OCI-LY7 (cell line): Measurements from ENCODE around the gene CTCF. TPM values are rescaled to one million over a fixed set of nuclear protein-coding genes. Genes with fewer than 3 reads are reported as not detected.

Experiments used
- BruUV-seq: library from RNA; stranded (reverse); fragments of 400-500 nt; replicated peaks from 2 replicates; lab custom pipeline; 2021; lab: Mats Ljungman, UMichigan
- CTCF ChIA-PET: fragments of 300-600 bp; sonication (Branson Sonifier 250); formaldehyde crosslinking; loops from one replicate; lab custom pipeline; 2022; ENCODE audit warnings: antibody characterized with exemption; ENCODE audit not compliant: unreplicated experiment; lab: Charles Lee
- POLR2A ChIA-PET: fragments of 300-600 bp; sonication (Branson Sonifier 250); formaldehyde crosslinking; loops from one replicate; lab custom pipeline; 2022; ENCODE audit warnings: antibody characterized with exemption; lab: Charles Lee
- DNase-seq: peaks from one replicate; pipeline ENCODE4 v3.0.0-alpha.2; 2015; ENCODE audit warnings: low spot score
- H2AFZ ChIP-seq: fragments of 200-600 bp; sonication (generic), shearing (Covaris generic); 2 replicates; pipeline ENCODE4 v1.6.1; 2014; ENCODE audit warnings: mild to moderate bottlenecking, antibody characterized with exemption, low read length, moderate library complexity
- H3K27ac ChIP-seq: fragments of 200-600 bp; sonication (generic); 2 replicates; pipeline ENCODE4 v1.5.1; 2014; ENCODE audit warnings: mixed run types, low read depth, mild to moderate bottlenecking, moderate library complexity, low read length, inconsistent platforms; ENCODE audit not compliant: poor library complexity, severe bottlenecking
- H3K36me3 ChIP-seq: fragments of 200-600 bp; sonication (generic); 2 replicates; pipeline ENCODE4 v1.6.1; 2014; ENCODE audit warnings: mild to moderate bottlenecking, antibody characterized with exemption, low read length, moderate library complexity, mixed read lengths; ENCODE audit not compliant: insufficient read depth
- H3K4me1 ChIP-seq: fragments of 200-600 bp; sonication (generic); 2 replicates; pipeline ENCODE4 v1.5.1; 2014; ENCODE audit warnings: mild to moderate bottlenecking, low read length; ENCODE audit not compliant: insufficient read depth, poor library complexity, severe bottlenecking
- H3K4me2 ChIP-seq: fragments of 200-600 bp; sonication (generic); 2 replicates; pipeline ENCODE4 v1.6.1; 2014; ENCODE audit warnings: mild to moderate bottlenecking, low read length
- H3K4me3 ChIP-seq: fragments of 200-600 bp; sonication (generic); 2 replicates; pipeline ENCODE4 v1.5.1; 2014; ENCODE audit warnings: mild to moderate bottlenecking, low read depth, low read length; ENCODE audit not compliant: poor library complexity, severe bottlenecking
- H3K79me2 ChIP-seq: fragments of 200-600 bp; sonication (generic); 2 replicates; pipeline ENCODE4 v1.6.1; 2016; ENCODE audit warnings: low read depth, mild to moderate bottlenecking, low read length, moderate library complexity, mixed read lengths; ENCODE audit not compliant: insufficient read depth
- H3K9me2 ChIP-seq: fragments of 200-600 bp; sonication (generic); 2 replicates; pipeline ENCODE4 v1.6.1; 2016; ENCODE audit warnings: mild to moderate bottlenecking, low read length, mixed read lengths; ENCODE audit not compliant: insufficient read depth
- H3K9me3 ChIP-seq: fragments of 200-600 bp; sonication (generic); 2 replicates; pipeline ENCODE4 v1.6.1; 2014; ENCODE audit warnings: mild to moderate bottlenecking, mixed run types, low read length, mixed read lengths
- H4K20me1 ChIP-seq: fragments of 200-600 bp; sonication (generic); 2 replicates; pipeline ENCODE4 v1.6.1; 2014; ENCODE audit warnings: mild to moderate bottlenecking, antibody characterized with exemption, low read length, moderate library complexity, mixed read lengths; ENCODE audit not compliant: insufficient read depth
- EZH2phosphoT487 ChIP-seq: fragments of 200-600 bp; sonication (generic); IDR thresholded peaks from 2 replicates; pipeline ENCODE4 v1.6.1; 2018; ENCODE audit warnings: low read depth, borderline replicate concordance, mild to moderate bottlenecking, mixed run types, antibody characterized with exemption, low read length, moderate library complexity, mixed read lengths
- intact Hi-C: fragments of 100-400 bp; cut with micrococcal nuclease; formaldehyde crosslinking; loops from one replicate; pipeline ENCODE4 v1.10.0; 2022; ENCODE audit not compliant: unreplicated experiment
- total RNA-seq, 2 experiments: library from RNA; depleted of rRNA in 1 of 2; stranded (reverse); fragments of >200 nt in 1 of 2; shearing (Covaris generic) in 1 of 2; gene quantifications; 2 replicates each; pipeline ENCODE4 v1.2.3, GENCODE V29; 2014 to 2022
- TF ChIP-seq, protein P1 (sequence below): fragments of 200-600 bp; sonication (generic); conservative IDR thresholded peaks from 2 replicates; pipeline ENCODE4 v1.5.1; 2014; ENCODE audit warnings: mild to moderate bottlenecking, antibody characterized with exemption, low read length, moderate library complexity, mixed read lengths

CTCF gene
- total RNA-seq, 2 experiments from 2014 or later: 70.6 to 83.5 TPM

- H3K36me3 ChIP-seq: peaks cover 8% of the 10 kb centered on the region; the same call in 1 of the 2 replicates
- no peak overlapping the region; the same call in 1 of the 2 replicates for H3K4me2 ChIP-seq
- H3K4me1 ChIP-seq: peaks cover 41% of the 10 kb centered on the region
- TF ChIP-seq EZH2phosphoT487: no peak
- TF ChIP-seq, protein P1, sequence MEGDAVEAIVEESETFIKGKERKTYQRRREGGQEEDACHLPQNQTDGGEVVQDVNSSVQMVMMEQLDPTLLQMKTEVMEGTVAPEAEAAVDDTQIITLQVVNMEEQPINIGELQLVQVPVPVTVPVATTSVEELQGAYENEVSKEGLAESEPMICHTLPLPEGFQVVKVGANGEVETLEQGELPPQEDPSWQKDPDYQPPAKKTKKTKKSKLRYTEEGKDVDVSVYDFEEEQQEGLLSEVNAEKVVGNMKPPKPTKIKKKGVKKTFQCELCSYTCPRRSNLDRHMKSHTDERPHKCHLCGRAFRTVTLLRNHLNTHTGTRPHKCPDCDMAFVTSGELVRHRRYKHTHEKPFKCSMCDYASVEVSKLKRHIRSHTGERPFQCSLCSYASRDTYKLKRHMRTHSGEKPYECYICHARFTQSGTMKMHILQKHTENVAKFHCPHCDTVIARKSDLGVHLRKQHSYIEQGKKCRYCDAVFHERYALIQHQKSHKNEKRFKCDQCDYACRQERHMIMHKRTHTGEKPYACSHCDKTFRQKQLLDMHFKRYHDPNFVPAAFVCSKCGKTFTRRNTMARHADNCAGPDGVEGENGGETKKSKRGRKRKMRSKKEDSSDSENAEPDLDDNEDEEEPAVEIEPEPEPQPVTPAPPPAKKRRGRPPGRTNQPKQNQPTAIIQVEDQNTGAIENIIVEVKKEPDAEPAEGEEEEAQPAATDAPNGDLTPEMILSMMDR: no peak
- intact Hi-C loops: no loop called here
- no peaks in the 10 kb centered on the region for H3K9me2 ChIP-seq
- no peaks in the 10 kb centered on the region for H4K20me1 ChIP-seq
- ChIA-PET POLR2A (interaction anchor here (0.5 kb wide), 1 partner anchor 21 kb away, joined by 3 read pairs; no protein-coding TSS in a partner anchor), CTCF (interaction anchor here (0.5 kb wide), 1 partner anchor 18 kb away, joined by 3 read pairs; no protein-coding TSS in a partner anchor)
- no peak overlapping the region for H2AFZ ChIP-seq
- no peak for DNase-seq
- H3K4me3 ChIP-seq: no peak overlapping the region
- no TSS peak for BruUV-seq
- H3K79me2 ChIP-seq: no peaks in the 10 kb centered on the region
- no peaks in the 10 kb centered on the region for H3K9me3 ChIP-seq
- H3K27ac ChIP-seq: no peak overlapping the region
Observed at GRCh38 chr16:67539271-67539670, 23.1 kb upstream of the CTCF start.

DNA sequence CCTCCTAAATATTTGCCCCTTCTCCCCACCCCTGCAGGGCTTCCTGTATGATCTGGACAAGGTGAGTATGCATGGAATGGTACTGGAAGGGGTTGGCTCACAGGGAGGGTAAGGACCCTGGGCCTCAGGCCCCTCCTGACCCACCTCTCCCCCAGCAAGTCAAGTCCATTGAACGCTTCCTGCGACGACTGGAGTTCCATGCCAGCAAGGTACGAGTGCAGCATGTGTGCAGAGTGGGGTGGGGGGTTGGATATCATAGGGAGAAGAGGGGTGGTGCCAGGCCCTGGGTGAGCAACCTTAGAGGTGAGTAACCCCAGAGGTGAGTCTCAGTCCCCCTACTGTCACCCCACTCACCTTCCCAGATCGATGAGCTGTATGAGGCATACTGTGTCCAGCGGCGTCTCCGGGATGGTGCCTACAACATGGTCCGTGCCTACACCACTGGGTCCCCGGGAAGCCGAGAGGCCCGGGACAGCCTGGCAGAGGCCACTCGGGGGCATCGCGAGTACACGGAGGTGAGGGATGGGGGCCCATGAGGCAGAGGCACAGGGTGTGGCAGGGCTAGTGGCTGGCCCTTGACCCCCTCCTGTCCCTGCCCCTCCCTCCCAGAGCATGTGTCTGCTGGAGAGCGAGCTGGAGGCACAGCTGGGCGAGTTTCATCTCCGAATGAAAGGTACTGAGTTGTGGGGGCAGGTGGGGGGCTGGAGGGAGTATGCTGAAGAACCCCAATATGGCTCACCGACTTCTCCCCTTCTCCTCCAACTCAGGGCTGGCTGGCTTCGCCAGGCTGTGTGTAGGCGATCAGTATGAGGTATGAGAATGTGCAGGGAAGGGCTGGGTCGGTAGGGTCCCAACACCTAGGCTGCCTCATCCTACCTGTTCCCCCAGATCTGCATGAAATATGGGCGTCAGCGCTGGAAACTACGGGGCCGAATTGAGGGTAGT, 22.4 kb upstream of the CTCF start:
- Histone ChIP-seq H3K9me2 (no peaks in the 10 kb centered on the region), H3K9me3 (no peaks in the 10 kb centered on the region), H3K79me2 (no peaks in the 10 kb centered on the region), H3K27ac (no peak overlapping the region), H4K20me1 (no peaks in the 10 kb centered on the region), H3K36me3 (peaks cover 8% of the 10 kb centered on the region; the same call in 1 of the 2 replicates), H3K4me1 (peaks cover 43% of the 10 kb centered on the region), H3K4me2 (no peak overlapping the region), H2AFZ (no peak overlapping the region), H3K4me3 (no peak overlapping the region)
- no peak for DNase-seq
- intact Hi-C loops: loop anchor here (10.0 kb wide), 1 partner anchor 265 kb away; the partner anchor contains the start of genes RANBP10 and TSNAXIP1
- CTCF ChIA-PET: interaction anchor here (0.5 kb wide), 1 partner anchor 19 kb away, joined by 3 read pairs; no protein-coding TSS in a partner anchor
- TF ChIP-seq EZH2phosphoT487: no peak
- TF ChIP-seq, protein P1: no peak
- POLR2A ChIA-PET: interaction anchor here (0.5 to 1.2 kb wide), 3 partner anchors 20 to 105 kb away, joined by 3 to 4 read pairs (median 3); partner anchors contain the start of gene CARMIL2
- no TSS peak for BruUV-seq
